ENCODE measurements around the gene TTLL7.

GRCh38 chr1:83844546-83844945 is 154.4 kb downstream of the TTLL7 start:
- TF ChIP-seq, protein P1, sequence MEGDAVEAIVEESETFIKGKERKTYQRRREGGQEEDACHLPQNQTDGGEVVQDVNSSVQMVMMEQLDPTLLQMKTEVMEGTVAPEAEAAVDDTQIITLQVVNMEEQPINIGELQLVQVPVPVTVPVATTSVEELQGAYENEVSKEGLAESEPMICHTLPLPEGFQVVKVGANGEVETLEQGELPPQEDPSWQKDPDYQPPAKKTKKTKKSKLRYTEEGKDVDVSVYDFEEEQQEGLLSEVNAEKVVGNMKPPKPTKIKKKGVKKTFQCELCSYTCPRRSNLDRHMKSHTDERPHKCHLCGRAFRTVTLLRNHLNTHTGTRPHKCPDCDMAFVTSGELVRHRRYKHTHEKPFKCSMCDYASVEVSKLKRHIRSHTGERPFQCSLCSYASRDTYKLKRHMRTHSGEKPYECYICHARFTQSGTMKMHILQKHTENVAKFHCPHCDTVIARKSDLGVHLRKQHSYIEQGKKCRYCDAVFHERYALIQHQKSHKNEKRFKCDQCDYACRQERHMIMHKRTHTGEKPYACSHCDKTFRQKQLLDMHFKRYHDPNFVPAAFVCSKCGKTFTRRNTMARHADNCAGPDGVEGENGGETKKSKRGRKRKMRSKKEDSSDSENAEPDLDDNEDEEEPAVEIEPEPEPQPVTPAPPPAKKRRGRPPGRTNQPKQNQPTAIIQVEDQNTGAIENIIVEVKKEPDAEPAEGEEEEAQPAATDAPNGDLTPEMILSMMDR (IDR thresholded peaks at IDR 0.05) = no peak
- no peak for TF ChIP-seq POLR2AphosphoS5 (IDR thresholded peaks at IDR 0.05)
- no peak for TF ChIP-seq POLR2A (IDR thresholded peaks at IDR 0.05; ENCODE audit: low read depth)
